ENCODE results near the gene PSMB7.

The PSMB7 gene

GRCh38 chr9:124372038-124372437, 43.2 kb downstream of the PSMB7 start:
- H2BK12ac ChIP-seq (ENCODE audit: low read length in 2 of 2), result no peak overlapping the region
- peaks cover under 1% of the 10 kb centered on the region for H3K4me1 ChIP-seq (ENCODE audit: control insufficient read depth, insufficient read depth, low read depth, low read length)
- no peaks in the 10 kb centered on the region for H3K9me3 ChIP-seq (ENCODE audit: control insufficient read depth, low read length)
- no peak overlapping the region for H3K14ac ChIP-seq (ENCODE audit: low read length in 2 of 2)
- H3K23ac ChIP-seq (ENCODE audit: low read length in 2 of 2), result no peak overlapping the region
- no peak overlapping the region for H3K27ac ChIP-seq (ENCODE audit: low read length, poor library complexity, severe bottlenecking)
- H3K27me3 ChIP-seq (ENCODE audit: control insufficient read depth in 1 of 2, insufficient read depth in 1 of 2, low read length in 2 of 2), result no peaks in the 10 kb centered on the region
- no peak overlapping the region for H2BK120ac ChIP-seq (ENCODE audit: low read depth, low read length)
- peaks cover 25% of the 10 kb centered on the region for H3K79me1 ChIP-seq (replicated peaks; ENCODE audit: low read length, poor library complexity, severe bottlenecking)
- no peak overlapping the region for H2AFZ ChIP-seq (ENCODE audit: low read depth, low read length)
- H3K18ac ChIP-seq (ENCODE audit: low read depth in 1 of 2, low read length in 2 of 2), result no peak overlapping the region
- no peak overlapping the region for H4K91ac ChIP-seq (ENCODE audit: low read length)
- DNase-seq, result no peak
- no peak overlapping the region for H3K4me2 ChIP-seq (ENCODE audit: low read length, poor library complexity, severe bottlenecking)
- peaks cover 9 to 31% of the 10 kb centered on the region in 2 experiments for H3K36me3 ChIP-seq (ENCODE audit: control insufficient read depth in 1 of 2, insufficient read depth in 2 of 2, low read depth in 1 of 2, low read length in 2 of 2)
- no peak overlapping the region for H3K4me3 ChIP-seq (ENCODE audit: insufficient read depth in 1 of 2, low read depth in 1 of 2, low read length in 2 of 2)
- H2AK5ac ChIP-seq (ENCODE audit: low read length, severe bottlenecking), result no peak overlapping the region
- no peak overlapping the region for H2BK5ac ChIP-seq (ENCODE audit: low read depth, low read length, poor library complexity, severe bottlenecking)
- no peak overlapping the region for H4K8ac ChIP-seq (ENCODE audit: low read length)
- H2BK15ac ChIP-seq (ENCODE audit: low read depth, poor library complexity, severe bottlenecking), result no peak overlapping the region
- no peak overlapping the region for H3K9ac ChIP-seq (ENCODE audit: low read length)
- no peak overlapping the region for H3K4ac ChIP-seq (ENCODE audit: low read depth in 1 of 2, low read length in 2 of 2)

GRCh38 chr9:124370896-124371582, 44.2 kb downstream of the PSMB7 start:
- no peak overlapping the region for H2BK120ac ChIP-seq (ENCODE audit: low read depth, low read length)
- H2AFZ ChIP-seq (ENCODE audit: low read depth, low read length), result no peak overlapping the region
- H3K4me1 ChIP-seq (ENCODE audit: control insufficient read depth, insufficient read depth, low read depth, low read length), result peaks cover 4% of the 10 kb centered on the region
- no peak overlapping the region for H4K91ac ChIP-seq (ENCODE audit: low read length)
- peak; percentile 58 for DNase-seq
- WGBS, result 88% methylated on average over 7 of the region's 9 CpGs
- H3K23ac ChIP-seq (ENCODE audit: low read length in 2 of 2), result no peak overlapping the region
- H3K9ac ChIP-seq (ENCODE audit: low read length), result no peak overlapping the region
- H3K79me1 ChIP-seq (replicated peaks; ENCODE audit: low read length, poor library complexity, severe bottlenecking), result peaks cover 21% of the 10 kb centered on the region
- no peak overlapping the region for H3K4me3 ChIP-seq (ENCODE audit: insufficient read depth in 1 of 2, low read depth in 1 of 2, low read length in 2 of 2)
- H3K4me2 ChIP-seq (ENCODE audit: low read length, poor library complexity, severe bottlenecking), result no peak overlapping the region
- H2AK5ac ChIP-seq (ENCODE audit: low read length, severe bottlenecking), result no peak overlapping the region
- H3K9me3 ChIP-seq (ENCODE audit: control insufficient read depth, low read length), result no peaks in the 10 kb centered on the region
- no peak overlapping the region for H2BK5ac ChIP-seq (ENCODE audit: low read depth, low read length, poor library complexity, severe bottlenecking)
- no peak overlapping the region for H3K18ac ChIP-seq (ENCODE audit: low read depth in 1 of 2, low read length in 2 of 2)
- H2BK12ac ChIP-seq (ENCODE audit: low read length in 2 of 2), result no peak overlapping the region
- peaks cover 9 to 31% of the 10 kb centered on the region in 2 experiments for H3K36me3 ChIP-seq (ENCODE audit: control insufficient read depth in 1 of 2, insufficient read depth in 2 of 2, low read depth in 1 of 2, low read length in 2 of 2)
- no peak overlapping the region for H3K14ac ChIP-seq (ENCODE audit: low read length in 2 of 2)
- no peak overlapping the region for H3K4ac ChIP-seq (ENCODE audit: low read depth in 1 of 2, low read length in 2 of 2)
- no peak overlapping the region for H3K27ac ChIP-seq (ENCODE audit: low read length, poor library complexity, severe bottlenecking)
- no peak overlapping the region for H4K8ac ChIP-seq (ENCODE audit: low read length)
- H3K27me3 ChIP-seq (ENCODE audit: control insufficient read depth in 1 of 2, insufficient read depth in 1 of 2, low read length in 2 of 2), result no peaks in the 10 kb centered on the region
- H2BK15ac ChIP-seq (ENCODE audit: low read depth, poor library complexity, severe bottlenecking), result no peak overlapping the region

GRCh38 chr9:124369231-124369797, 45.9 kb downstream of the PSMB7 start:
- Histone ChIP-seq H3K4me2 (ENCODE audit: low read length, poor library complexity, severe bottlenecking) (no peak overlapping the region), H3K9me3 (ENCODE audit: control insufficient read depth, low read length) (no peaks in the 10 kb centered on the region), H3K18ac (ENCODE audit: low read depth in 1 of 2, low read length in 2 of 2) (no peak overlapping the region), H2BK120ac (ENCODE audit: low read depth, low read length) (no peak overlapping the region), H3K27ac (ENCODE audit: low read length, poor library complexity, severe bottlenecking) (no peak overlapping the region), H4K8ac (ENCODE audit: low read length) (no peak overlapping the region), H3K36me3 (ENCODE audit: control insufficient read depth in 1 of 2, insufficient read depth in 2 of 2, low read depth in 1 of 2, low read length in 2 of 2) (peaks cover 2 to 32% of the 10 kb centered on the region in 2 experiments), H3K23ac (ENCODE audit: low read length in 2 of 2) (no peak overlapping the region), H3K27me3 (ENCODE audit: control insufficient read depth in 1 of 2, insufficient read depth in 1 of 2, low read length in 2 of 2) (no peaks in the 10 kb centered on the region), H4K91ac (ENCODE audit: low read length) (no peak overlapping the region), H3K79me1 (replicated peaks; ENCODE audit: low read length, poor library complexity, severe bottlenecking) (peaks cover 26% of the 10 kb centered on the region), H3K4ac (ENCODE audit: low read depth in 1 of 2, low read length in 2 of 2) (no peak overlapping the region), H2AK5ac (ENCODE audit: low read length, severe bottlenecking) (no peak overlapping the region), H3K14ac (ENCODE audit: low read length in 2 of 2) (peak overlapping the region in 1 of 2 experiments; percentile 36), H2BK12ac (ENCODE audit: low read length in 2 of 2) (peak overlapping the region in 1 of 2 experiments; percentile 1), H2AFZ (ENCODE audit: low read depth, low read length) (no peak overlapping the region), H2BK15ac (ENCODE audit: low read depth, poor library complexity, severe bottlenecking) (no peak overlapping the region), H3K4me1 (ENCODE audit: control insufficient read depth, insufficient read depth, low read depth, low read length) (peaks cover 4% of the 10 kb centered on the region), H3K9ac (ENCODE audit: low read length) (no peak overlapping the region), H2BK5ac (ENCODE audit: low read depth, low read length, poor library complexity, severe bottlenecking) (no peak overlapping the region), H3K4me3 (ENCODE audit: insufficient read depth in 1 of 2, low read depth in 1 of 2, low read length in 2 of 2) (no peak overlapping the region)
- DNase-seq, result no peak
- WGBS, result 89% methylated on average over 9 of the region's 9 CpGs

GRCh38 chr9:124368692-124369091, 46.5 kb downstream of the PSMB7 start:
- H3K18ac ChIP-seq (ENCODE audit: low read depth in 1 of 2, low read length in 2 of 2), result no peak overlapping the region
- no peak for DNase-seq

More at GRCh38 chr9:124368692-124369091, 46.5 kb downstream of the PSMB7 start:
- H2BK120ac ChIP-seq (ENCODE audit: low read depth, low read length), result no peak overlapping the region
- H3K4ac ChIP-seq (ENCODE audit: low read depth in 1 of 2, low read length in 2 of 2), result no peak overlapping the region
- peaks cover 4% of the 10 kb centered on the region for H3K4me1 ChIP-seq (ENCODE audit: control insufficient read depth, insufficient read depth, low read depth, low read length)
- no peaks in the 10 kb centered on the region for H3K27me3 ChIP-seq (ENCODE audit: control insufficient read depth in 1 of 2, insufficient read depth in 1 of 2, low read length in 2 of 2)
- H4K8ac ChIP-seq (ENCODE audit: low read length), result no peak overlapping the region
- no peak overlapping the region for H2BK15ac ChIP-seq (ENCODE audit: low read depth, poor library complexity, severe bottlenecking)
- no peak overlapping the region for H3K14ac ChIP-seq (ENCODE audit: low read length in 2 of 2)
- H2BK12ac ChIP-seq (ENCODE audit: low read length in 2 of 2), result no peak overlapping the region
- H3K4me2 ChIP-seq (ENCODE audit: low read length, poor library complexity, severe bottlenecking), result no peak overlapping the region
- no peak overlapping the region for H3K23ac ChIP-seq (ENCODE audit: low read length in 2 of 2)
- no peak overlapping the region for H2BK5ac ChIP-seq (ENCODE audit: low read depth, low read length, poor library complexity, severe bottlenecking)
- H3K4me3 ChIP-seq (ENCODE audit: insufficient read depth in 1 of 2, low read depth in 1 of 2, low read length in 2 of 2), result no peak overlapping the region
- peaks cover 27% of the 10 kb centered on the region for H3K79me1 ChIP-seq (replicated peaks; ENCODE audit: low read length, poor library complexity, severe bottlenecking)
- 100% methylated on average over 1 of the region's 3 CpGs for WGBS
- no peak overlapping the region for H2AK5ac ChIP-seq (ENCODE audit: low read length, severe bottlenecking)
- no peak overlapping the region for H4K91ac ChIP-seq (ENCODE audit: low read length)
- H3K9ac ChIP-seq (ENCODE audit: low read length), result no peak overlapping the region
- H2AFZ ChIP-seq (ENCODE audit: low read depth, low read length), result no peak overlapping the region
- no peak overlapping the region for H3K27ac ChIP-seq (ENCODE audit: low read length, poor library complexity, severe bottlenecking)
- H3K9me3 ChIP-seq (ENCODE audit: control insufficient read depth, low read length), result no peaks in the 10 kb centered on the region
- peaks cover 7 to 31% of the 10 kb centered on the region in 2 experiments for H3K36me3 ChIP-seq (ENCODE audit: control insufficient read depth in 1 of 2, insufficient read depth in 2 of 2, low read depth in 1 of 2, low read length in 2 of 2)

All from mesenchymal stem cell (in vitro differentiated cells and primary cell).